Gastroesophageal sphincter (tissue), 3 donors: ENCODE data around the gene FABP6.

Experiments
- POLR2AphosphoS5 ChIP-seq: sonication (generic); formaldehyde crosslinking; IDR thresholded peaks from one replicate; pipeline ENCODE4 v1.6.1; 2017; ENCODE audit warnings: antibody characterized with exemption
- TF ChIP-seq, protein P1 (sequence below), 4 experiments: fragments of 200-600 bp in 2 of 4; fragments of 450-650 bp in 2 of 4; sonication (generic) in 1 of 4; IDR thresholded peaks; one replicate each; pipeline ENCODE4 v1.5.1; 2017 to 2019; ENCODE audit warnings: antibody characterized with exemption in 4 of 4, mild to moderate bottlenecking in 2 of 4, moderate library complexity in 2 of 4

DNA sequence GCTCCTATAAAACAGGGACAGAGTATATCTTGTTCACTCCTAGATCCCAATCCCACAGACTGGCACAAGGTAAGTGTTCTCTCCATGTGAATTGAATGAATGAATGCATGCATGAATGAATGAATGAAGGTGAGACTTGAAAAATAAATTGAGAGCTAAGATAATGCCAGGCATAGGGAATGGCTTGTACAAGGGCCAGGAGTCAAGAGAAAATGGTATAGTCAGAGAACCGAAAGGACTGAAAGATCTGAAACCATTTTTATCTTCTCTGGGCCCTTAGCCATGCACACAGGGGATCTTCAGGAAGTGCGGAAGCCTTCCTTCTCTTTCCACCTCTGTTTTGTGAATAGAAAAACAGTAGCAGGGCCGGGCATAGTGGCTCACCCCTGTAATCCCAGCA, 48.4 kb upstream of the FABP6 start:
- no peak for TF ChIP-seq POLR2AphosphoS5
- TF ChIP-seq, protein P1, sequence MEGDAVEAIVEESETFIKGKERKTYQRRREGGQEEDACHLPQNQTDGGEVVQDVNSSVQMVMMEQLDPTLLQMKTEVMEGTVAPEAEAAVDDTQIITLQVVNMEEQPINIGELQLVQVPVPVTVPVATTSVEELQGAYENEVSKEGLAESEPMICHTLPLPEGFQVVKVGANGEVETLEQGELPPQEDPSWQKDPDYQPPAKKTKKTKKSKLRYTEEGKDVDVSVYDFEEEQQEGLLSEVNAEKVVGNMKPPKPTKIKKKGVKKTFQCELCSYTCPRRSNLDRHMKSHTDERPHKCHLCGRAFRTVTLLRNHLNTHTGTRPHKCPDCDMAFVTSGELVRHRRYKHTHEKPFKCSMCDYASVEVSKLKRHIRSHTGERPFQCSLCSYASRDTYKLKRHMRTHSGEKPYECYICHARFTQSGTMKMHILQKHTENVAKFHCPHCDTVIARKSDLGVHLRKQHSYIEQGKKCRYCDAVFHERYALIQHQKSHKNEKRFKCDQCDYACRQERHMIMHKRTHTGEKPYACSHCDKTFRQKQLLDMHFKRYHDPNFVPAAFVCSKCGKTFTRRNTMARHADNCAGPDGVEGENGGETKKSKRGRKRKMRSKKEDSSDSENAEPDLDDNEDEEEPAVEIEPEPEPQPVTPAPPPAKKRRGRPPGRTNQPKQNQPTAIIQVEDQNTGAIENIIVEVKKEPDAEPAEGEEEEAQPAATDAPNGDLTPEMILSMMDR (IDR thresholded peaks at IDR 0.05), result no peak
